SU-DHL-6 (cell line): ENCODE data around the gene PTPRN2.
"Not testable (repeated sequence)": the region's sequence is repeated elsewhere in the genome, so short reads cannot be mapped to it uniquely, and the experiment has no call there.

Experiments used
- H2AFZ ChIP-seq: fragments of 200-600 bp; sonication (generic); 2 replicates; pipeline ENCODE4 v1.6.1; 2014; ENCODE audit warnings: low read depth, mild to moderate bottlenecking, moderate library complexity, mixed read lengths, antibody characterized with exemption, low read length; ENCODE audit not compliant: severe bottlenecking
- H3F3A ChIP-seq: fragments of 200-600 bp; shearing (Covaris generic); 2 replicates; pipeline ENCODE4 v1.6.0; 2016; ENCODE audit warnings: antibody characterized with exemption, mild to moderate bottlenecking; ENCODE audit not compliant: insufficient read depth
- H3K27ac ChIP-seq: fragments of 200-600 bp; sonication (generic); 2 replicates; pipeline ENCODE4 v1.5.1; 2016; ENCODE audit warnings: low read depth, mild to moderate bottlenecking, low read length, moderate library complexity, mixed read lengths
- H3K27me3 ChIP-seq: fragments of 200-600 bp; sonication (generic), shearing (Covaris generic); 2 replicates; pipeline ENCODE4 v1.6.0; 2014; ENCODE audit warnings: mild to moderate bottlenecking, low read length
- H3K36me3 ChIP-seq: fragments of 200-600 bp; sonication (generic); 2 replicates; pipeline ENCODE4 v1.6.1; 2014; ENCODE audit warnings: mild to moderate bottlenecking, low read length, mixed read lengths
- H3K4me2 ChIP-seq: fragments of 300-600, 200-600 bp; shearing (Covaris generic), sonication (generic); 2 replicates; pipeline ENCODE4 v1.6.0; 2014; ENCODE audit warnings: low read length, low read depth, mild to moderate bottlenecking; ENCODE audit not compliant: poor library complexity, severe bottlenecking
- H3K4me3 ChIP-seq: fragments of 200-600 bp; sonication (generic); 2 replicates; pipeline ENCODE4 v1.5.1; 2014; ENCODE audit warnings: antibody characterized with exemption, low read length, mild to moderate bottlenecking, mixed read lengths; ENCODE audit not compliant: insufficient read depth, poor library complexity, severe bottlenecking
- H3K79me2 ChIP-seq: fragments of 200-600 bp; sonication (generic); 2 replicates; pipeline ENCODE4 v1.6.1; 2014; ENCODE audit warnings: mild to moderate bottlenecking, low read length, moderate library complexity; ENCODE audit not compliant: insufficient read depth
- H3K9ac ChIP-seq: fragments of 200-600 bp; sonication (generic); 2 replicates; pipeline ENCODE4 v1.7.0; 2014; ENCODE audit warnings: mild to moderate bottlenecking, low read length
- H3K9me2 ChIP-seq: fragments of 200-600 bp; sonication (generic); replicated peaks from 2 replicates; pipeline ENCODE4 v1.6.1; 2014; ENCODE audit warnings: low read length; ENCODE audit not compliant: insufficient read depth
- H3K9me3 ChIP-seq: fragments of 200-600 bp; sonication (generic); 2 replicates; pipeline ENCODE4 v1.6.1; 2014; ENCODE audit warnings: low read length, mixed read lengths; ENCODE audit not compliant: insufficient read depth
- H4K20me1 ChIP-seq: fragments of 200-600 bp; sonication (generic); 2 replicates; pipeline ENCODE4 v1.6.1; 2014; ENCODE audit warnings: low read depth, mild to moderate bottlenecking, antibody characterized with exemption, low read length, moderate library complexity, mixed read lengths
- EZH2phosphoT487 ChIP-seq: fragments of 200-600 bp; sonication (generic), shearing (Covaris generic); conservative IDR thresholded peaks from 2 replicates; pipeline ENCODE4 v1.6.1; 2018; ENCODE audit warnings: mild to moderate bottlenecking, antibody characterized with exemption, low read length, moderate library complexity, mixed read lengths
- TF ChIP-seq, protein P1 (sequence below): fragments of 200-600 bp; sonication (generic); IDR thresholded peaks from one replicate; pipeline ENCODE4 v1.5.1; 2017; ENCODE audit warnings: antibody characterized with exemption, mild to moderate bottlenecking, low read length, moderate library complexity; ENCODE audit not compliant: insufficient read depth, poor library complexity, severe bottlenecking

Gene PTPRN2

DNA sequence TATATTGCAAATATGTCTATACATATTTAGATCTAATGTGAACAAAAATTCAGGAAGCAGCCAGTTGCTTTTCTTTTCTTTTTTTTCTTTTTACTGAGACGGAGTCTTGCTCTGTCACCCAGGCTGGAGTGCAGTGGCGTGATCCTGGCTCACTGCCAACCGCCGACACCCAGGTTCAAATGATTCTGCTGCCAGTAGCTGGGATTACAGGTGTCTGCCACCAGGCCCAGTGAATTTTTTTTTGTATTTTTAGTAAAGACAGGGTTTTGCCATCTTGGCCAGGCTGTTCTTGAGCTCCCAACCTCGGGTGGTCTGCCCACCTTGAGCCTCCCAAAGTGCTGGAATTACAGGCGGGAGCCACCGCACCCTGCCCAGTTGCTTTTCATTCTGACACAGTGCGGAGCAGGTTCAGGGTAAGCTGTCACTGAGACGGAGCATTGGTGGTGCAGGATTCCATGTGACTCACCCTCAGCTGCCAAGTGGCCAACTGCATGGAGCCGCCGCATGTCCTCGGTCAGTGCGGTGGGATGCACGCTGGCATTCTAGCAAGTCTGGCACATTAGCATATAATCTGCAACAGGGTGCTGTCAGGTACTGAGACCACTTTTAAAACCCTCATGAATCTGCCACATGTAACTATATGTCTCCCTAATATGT lies 888.1 kb downstream of the PTPRN2 start:
- Histone ChIP-seq H3K4me2 (no peak overlapping the region), H3K79me2 (no peaks in the 10 kb centered on the region), H4K20me1 (no peaks in the 10 kb centered on the region), H3K36me3 (no peaks in the 10 kb centered on the region), H3K9me2 (no peaks in the 10 kb centered on the region), H3K4me3 (no peak overlapping the region), H3K9me3 (no peaks in the 10 kb centered on the region), H3K27ac (no peak overlapping the region), H2AFZ (no peak overlapping the region), H3K9ac (no peak overlapping the region), H3F3A (no peaks in the 10 kb centered on the region), H3K27me3 (no peaks in the 10 kb centered on the region)
- TF ChIP-seq, protein P1, sequence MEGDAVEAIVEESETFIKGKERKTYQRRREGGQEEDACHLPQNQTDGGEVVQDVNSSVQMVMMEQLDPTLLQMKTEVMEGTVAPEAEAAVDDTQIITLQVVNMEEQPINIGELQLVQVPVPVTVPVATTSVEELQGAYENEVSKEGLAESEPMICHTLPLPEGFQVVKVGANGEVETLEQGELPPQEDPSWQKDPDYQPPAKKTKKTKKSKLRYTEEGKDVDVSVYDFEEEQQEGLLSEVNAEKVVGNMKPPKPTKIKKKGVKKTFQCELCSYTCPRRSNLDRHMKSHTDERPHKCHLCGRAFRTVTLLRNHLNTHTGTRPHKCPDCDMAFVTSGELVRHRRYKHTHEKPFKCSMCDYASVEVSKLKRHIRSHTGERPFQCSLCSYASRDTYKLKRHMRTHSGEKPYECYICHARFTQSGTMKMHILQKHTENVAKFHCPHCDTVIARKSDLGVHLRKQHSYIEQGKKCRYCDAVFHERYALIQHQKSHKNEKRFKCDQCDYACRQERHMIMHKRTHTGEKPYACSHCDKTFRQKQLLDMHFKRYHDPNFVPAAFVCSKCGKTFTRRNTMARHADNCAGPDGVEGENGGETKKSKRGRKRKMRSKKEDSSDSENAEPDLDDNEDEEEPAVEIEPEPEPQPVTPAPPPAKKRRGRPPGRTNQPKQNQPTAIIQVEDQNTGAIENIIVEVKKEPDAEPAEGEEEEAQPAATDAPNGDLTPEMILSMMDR, result no peak
- TF ChIP-seq EZH2phosphoT487, result no peak

DNA sequence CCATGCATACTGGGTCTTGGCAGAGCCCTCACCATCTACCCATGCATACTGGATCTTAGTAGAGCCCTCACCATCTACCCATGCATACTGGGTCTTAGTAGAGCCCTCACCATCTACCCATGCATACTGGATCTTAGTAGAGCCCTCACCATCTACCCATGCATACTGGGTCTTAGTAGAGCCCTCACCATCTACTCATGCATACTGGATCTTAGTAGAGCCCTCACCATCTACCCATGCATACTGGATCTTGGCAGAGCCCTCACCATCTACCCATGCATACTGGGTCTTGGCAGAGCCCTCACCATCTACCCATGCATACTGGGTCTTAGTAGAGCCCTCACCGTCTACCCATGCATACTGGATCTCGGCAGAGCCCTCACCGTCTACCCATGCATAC lies 890.3 kb downstream of the PTPRN2 start:
- not testable (repeated sequence) for H3F3A ChIP-seq, H3K27ac ChIP-seq, H3K36me3 ChIP-seq, H2AFZ ChIP-seq, H3K27me3 ChIP-seq, H3K4me3 ChIP-seq, H4K20me1 ChIP-seq, H3K9ac ChIP-seq, H3K4me2 ChIP-seq, H3K9me2 ChIP-seq, H3K9me3 ChIP-seq, H3K79me2 ChIP-seq

DNA sequence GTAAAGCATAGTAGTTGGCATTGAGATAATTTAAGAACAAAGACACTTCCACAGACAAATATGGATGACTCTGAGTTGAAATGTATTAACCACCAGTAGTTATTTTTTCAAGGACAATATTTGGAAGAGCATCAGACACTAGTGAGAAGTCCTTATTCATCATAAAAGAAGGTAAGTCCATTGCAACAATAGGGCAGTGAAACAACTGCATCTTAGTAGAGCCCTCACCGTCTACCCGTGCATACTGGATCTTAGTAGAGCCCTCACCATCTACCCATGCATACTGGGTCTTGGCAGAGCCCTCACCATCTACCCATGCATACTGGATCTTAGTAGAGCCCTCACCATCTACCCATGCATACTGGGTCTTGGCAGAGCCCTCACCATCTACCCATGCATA lies 892.0 kb downstream of the PTPRN2 start:
- not testable (repeated sequence) for H3K27me3 ChIP-seq, H3K4me2 ChIP-seq, H3F3A ChIP-seq, H3K9me2 ChIP-seq, H3K9ac ChIP-seq, H4K20me1 ChIP-seq, H3K4me3 ChIP-seq, H3K79me2 ChIP-seq, H2AFZ ChIP-seq, H3K9me3 ChIP-seq, H3K27ac ChIP-seq, H3K36me3 ChIP-seq

DNA sequence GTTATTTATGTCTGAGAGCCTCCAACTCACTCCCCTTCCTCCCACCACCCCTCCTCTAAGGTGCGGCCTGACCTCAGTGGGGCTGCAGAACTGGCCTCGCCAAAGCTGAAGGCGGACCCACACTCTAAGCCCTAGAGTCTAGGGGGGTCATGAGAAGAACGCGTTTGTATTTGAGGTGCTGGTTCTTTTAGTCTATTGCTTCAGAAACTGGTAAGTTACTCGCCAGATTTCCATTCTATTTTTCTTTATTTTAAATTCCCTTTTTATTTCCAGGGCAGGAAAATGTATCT lies 893.3 kb downstream of the PTPRN2 start:
- Histone ChIP-seq H4K20me1 (no peaks in the 10 kb centered on the region), H3K9ac (no peak overlapping the region), H3K27me3 (no peaks in the 10 kb centered on the region), H3K9me3 (no peaks in the 10 kb centered on the region), H3K27ac (no peak overlapping the region), H3K4me3 (no peak overlapping the region), H3K79me2 (no peaks in the 10 kb centered on the region), H3K36me3 (no peaks in the 10 kb centered on the region), H3F3A (no peaks in the 10 kb centered on the region), H3K4me2 (no peak overlapping the region), H3K9me2 (no peaks in the 10 kb centered on the region), H2AFZ (no peak overlapping the region)
- TF ChIP-seq, protein P1, result no peak
- TF ChIP-seq EZH2phosphoT487, result no peak
